HG02938 (cell line): Measurements from ENCODE around the gene KRTAP10-6.
"Not testable (repeated sequence)": the region's sequence is repeated elsewhere in the genome, so short reads cannot be mapped to it uniquely, and the experiment has no call there.

Experiments used
- ATAC-seq: cut with Tn5 transposase; IDR thresholded peaks from one replicate; pipeline ENCODE4 v1.9.1; 2021; ENCODE audit warnings: mild to moderate bottlenecking, moderate library complexity; ENCODE audit not compliant: unreplicated experiment

The KRTAP10-6 gene

GRCh38 chr21:44600118-44600978 is 8.0 kb upstream of the KRTAP10-6 start, which contains the start of gene KRTAP10-7:
KRTAP10-7 (plus strand) TSS chr21:44600597; CDS start chr21:44600622, 25 bp downstream.
- ATAC-seq, result not testable (repeated sequence)

- ATAC-seq, result no peak
These were observed 7.1 kb upstream of the KRTAP10-6 start for GRCh38 chr21:44599264-44600029.

GRCh38 chr21:44598061-44598460 is 5.8 kb upstream of the KRTAP10-6 start:
- ATAC-seq, result no peak

- ATAC-seq, result no peak
These were observed 3.9 kb upstream of the KRTAP10-6 start for GRCh38 chr21:44596068-44596725.

GRCh38 chr21:44595524-44595923 is 3.2 kb upstream of the KRTAP10-6 start:
- no peak for ATAC-seq

- ATAC-seq, result no peak
These were observed 2.2 kb upstream of the KRTAP10-6 start for GRCh38 chr21:44594406-44594916.

GRCh38 chr21:44593598-44594405 is 1.5 kb upstream of the KRTAP10-6 start:
- ATAC-seq, result no peak

- ATAC-seq, result not testable (repeated sequence)
These were observed 539 bp downstream of the KRTAP10-6 start for GRCh38 chr21:44591801-44592130.

- not testable (repeated sequence) for ATAC-seq
These were observed 1.2 kb downstream of the KRTAP10-6 start for GRCh38 chr21:44590897-44591800.

GRCh38 chr21:44590311-44590721 is 2.0 kb downstream of the KRTAP10-6 start:
- no peak for ATAC-seq

- ATAC-seq, result no peak
These were observed 2.6 kb downstream of the KRTAP10-6 start for GRCh38 chr21:44589586-44590305.

- ATAC-seq, result no peak
These were observed 3.2 kb downstream of the KRTAP10-6 start for GRCh38 chr21:44589094-44589493.

- no peak for ATAC-seq
These were observed 6.4 kb downstream of the KRTAP10-6 start for GRCh38 chr21:44585892-44586291.

- no peak for ATAC-seq
These were observed 8.5 kb downstream of the KRTAP10-6 start for GRCh38 chr21:44583800-44584147.

- no peak for ATAC-seq
These were observed 9.1 kb downstream of the KRTAP10-6 start for GRCh38 chr21:44583089-44583799.

GRCh38 chr21:44582055-44582454 is 10.2 kb downstream of the KRTAP10-6 start:
- ATAC-seq, result no peak

- ATAC-seq, result no peak
These were observed 11.1 kb downstream of the KRTAP10-6 start for GRCh38 chr21:44581158-44581557.

GRCh38 chr21:44580231-44580821 is 12.0 kb downstream of the KRTAP10-6 start, which contains the start of gene KRTAP10-5:
KRTAP10-5 (minus strand) TSS chr21:44580604; CDS start chr21:44580578, 26 bp downstream.
- ATAC-seq, result not testable (repeated sequence)
